Endothelial cell of umbilical vein (primary cell): ENCODE measurements around the gene SLC16A4.

ENCODE experiments used
- JUN ChIP-seq: IDR thresholded peaks from 2 replicates; pipeline ENCODE4 v1.6.1; 2011; ENCODE audit warnings: borderline replicate concordance, low read depth; ENCODE audit not compliant: insufficient read length, insufficient read depth
- POLR2AphosphoS5 ChIP-seq: IDR thresholded peaks from 2 replicates; pipeline ENCODE4 v1.6.1; 2012; ENCODE audit warnings: low read depth, mild to moderate bottlenecking, control low read depth, low read length, moderate library complexity; ENCODE audit not compliant: insufficient read depth
- TF ChIP-seq, protein P1 (sequence below): IDR thresholded peaks from 2 replicates; pipeline ENCODE4 v1.6.1; 2011; ENCODE audit not compliant: insufficient read depth, insufficient read length

- no peak for TF ChIP-seq POLR2AphosphoS5
- no peak for TF ChIP-seq JUN
- TF ChIP-seq, protein P1, sequence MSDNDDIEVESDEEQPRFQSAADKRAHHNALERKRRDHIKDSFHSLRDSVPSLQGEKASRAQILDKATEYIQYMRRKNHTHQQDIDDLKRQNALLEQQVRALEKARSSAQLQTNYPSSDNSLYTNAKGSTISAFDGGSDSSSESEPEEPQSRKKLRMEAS: no peak
Measured at GRCh38 chr1:110394493-110394820, 3.6 kb upstream of the SLC16A4 start.
